HepG2 (cell line): ENCODE measurements around the gene CCNT2. TPM values are rescaled to one million over a fixed set of nuclear protein-coding genes. Genes with fewer than 3 reads are reported as not detected.

Experiments used
- ATAC-seq: fragments of 200-7000 bp; cut with Tn5 transposase; 3 replicates; pipeline ENCODE4 v1.9.1; 2020; ENCODE audit warnings: mild to moderate bottlenecking, moderate library complexity
- BruUV-seq: library from RNA; stranded (reverse); fragments of 400-500 nt; replicated peaks from 2 replicates; lab custom pipeline; 2021; lab: Mats Ljungman, UMichigan
- CTCF ChIA-PET: fragments of 300-600 bp; formaldehyde crosslinking; extraction: SDS; loops from one replicate; lab custom pipeline; 2021; ENCODE audit warnings: low total read pairs, inconsistent platforms, low intra/inter-chr PET ratio; lab: Yijun Ruan, JAX
- POLR2A ChIA-PET: fragments of 350-600 bp; sonication (Branson Sonifier 250); formaldehyde crosslinking; loops from one replicate; lab custom pipeline; 2020; ENCODE audit warnings: antibody characterized with exemption, inconsistent platforms; lab: Yijun Ruan, JAX
- DNase-seq: peaks from one replicate; pipeline ENCODE4 v3.0.0-alpha.2; 2015; ENCODE audit warnings: low spot score
- FAIRE-seq: peaks from 3 replicates; lab custom pipeline; 2011; peaks lifted over from hg19 to GRCh38; lab: Jason Lieb, UNC
- H2AFZ ChIP-seq: one replicate; pipeline ENCODE4 v1.6.1; 2011; ENCODE audit warnings: low read length, inconsistent platforms
- H3K27ac ChIP-seq: fragments of 300-600 bp; 3 replicates; pipeline ENCODE4 v1.8.0; 2011; ENCODE audit warnings: mixed run types, mild to moderate bottlenecking, mixed read lengths, low read length, inconsistent platforms; ENCODE audit not compliant: insufficient read depth; ENCODE audit errors: extremely low read length
- H3K27me3 ChIP-seq, 2 experiments: fragments of 200-600 bp in 1 of 2; 2 replicates in 1 of 2; 3 replicates in 1 of 2; pipeline versions ENCODE4 v1.6.0 to v1.8.0; 2011; ENCODE audit warnings: low read length in 2 of 2, mild to moderate bottlenecking in 2 of 2, moderate library complexity in 2 of 2, inconsistent platforms in 1 of 2; ENCODE audit not compliant: insufficient read depth in 2 of 2, control insufficient read depth in 1 of 2
- H3K36me3 ChIP-seq, 2 experiments: fragments of 200-600 bp in 1 of 2; replicated peaks in 1 of 2; 2 replicates in 1 of 2; 3 replicates in 1 of 2; pipeline versions ENCODE4 v1.5.1 to v1.8.0; 2011; ENCODE audit warnings: low read length in 2 of 2, inconsistent platforms in 1 of 2; ENCODE audit not compliant: insufficient read depth in 2 of 2, control insufficient read depth in 1 of 2
- H3K4me1 ChIP-seq: 2 replicates; pipeline ENCODE4 v1.5.1; 2012; ENCODE audit warnings: low read length, inconsistent platforms; ENCODE audit not compliant: insufficient read depth
- H3K4me2 ChIP-seq: 2 replicates; pipeline ENCODE4 v1.6.0; 2011; ENCODE audit warnings: low read depth, low read length, inconsistent platforms
- H3K4me3 ChIP-seq, 3 experiments: fragments of 200-600 bp in 1 of 3; sonication (generic), shearing (Covaris generic) in 1 of 3; replicated peaks in 1 of 3; 2 replicates each; pipeline ENCODE4 v1.5.1; 2011 to 2016; ENCODE audit warnings: low read length in 3 of 3, inconsistent platforms in 2 of 3, low read depth in 2 of 3, mild to moderate bottlenecking in 2 of 3, control low read depth in 1 of 3, mixed read lengths in 1 of 3; ENCODE audit not compliant: insufficient read depth in 1 of 3
- H3K79me2 ChIP-seq: one replicate; pipeline ENCODE4 v1.6.1; 2011; ENCODE audit warnings: low read length, inconsistent platforms; ENCODE audit not compliant: insufficient read depth
- H3K9ac ChIP-seq: 2 replicates; pipeline ENCODE4 v1.6.0; 2011; ENCODE audit warnings: mild to moderate bottlenecking, low read depth, low read length, inconsistent platforms; ENCODE audit not compliant: insufficient read depth
- H3K9me3 ChIP-seq: 2 replicates; pipeline ENCODE4 v1.5.1; 2012; ENCODE audit warnings: mild to moderate bottlenecking, low read length
- H4K20me1 ChIP-seq: 2 replicates; pipeline ENCODE4 v1.6.0; 2011; ENCODE audit warnings: inconsistent platforms, mild to moderate bottlenecking, low read length, moderate library complexity; ENCODE audit not compliant: insufficient read depth
- FOXJ3 ChIP-seq: sonication (generic); formaldehyde crosslinking; IDR thresholded peaks from 2 replicates; pipeline ENCODE4 v1.4.0; 2020; ENCODE audit warnings: missing genetic modification reagents, mild to moderate bottlenecking, borderline replicate concordance
- HNF4G ChIP-seq, 2 experiments: sonication (generic) in 1 of 2; formaldehyde crosslinking in 1 of 2; IDR thresholded peaks; 2 replicates each; pipeline versions ENCODE4 v1.4.0 to v1.6.1; 2011 to 2020; ENCODE audit warnings: borderline replicate concordance in 2 of 2, low read depth in 2 of 2, mild to moderate bottlenecking in 2 of 2, low read length in 1 of 2, missing genetic modification reagents in 1 of 2, moderate library complexity in 1 of 2
- NR2F6 ChIP-seq, 2 experiments: IDR thresholded peaks; 2 replicates each; pipeline ENCODE4 v1.6.1; 2016; ENCODE audit warnings: antibody characterized with exemption in 1 of 2, mild to moderate bottlenecking in 1 of 2
- POGZ ChIP-seq: sonication (generic); formaldehyde crosslinking; IDR thresholded peaks from 2 replicates; pipeline ENCODE4 v1.4.0; 2020; ENCODE audit warnings: mild to moderate bottlenecking, missing genetic modification reagents
- RFX1 ChIP-seq: fragments of 450-650 bp; IDR thresholded peaks from 2 replicates; pipeline ENCODE4 v1.6.1; 2017
- SMARCC2 ChIP-seq: fragments of 450-650 bp; IDR thresholded peaks from 2 replicates; pipeline ENCODE4 v1.6.1; 2017; ENCODE audit warnings: antibody characterized with exemption, mild to moderate bottlenecking
- TP53 ChIP-seq: sonication (generic); formaldehyde crosslinking; conservative IDR thresholded peaks from 2 replicates; pipeline ENCODE4 v1.4.0; 2020; ENCODE audit warnings: missing genetic modification reagents
- ZNF260 ChIP-seq: sonication (generic); formaldehyde crosslinking; IDR thresholded peaks from 2 replicates; pipeline ENCODE4 v1.4.0; 2020; ENCODE audit warnings: missing genetic modification reagents, low read depth, mild to moderate bottlenecking, borderline replicate concordance
- WGBS: methylation state at CpG from one replicate; pipeline ENCODE4 v1.1.6; 2017; ENCODE audit warnings: low lambda C conversion rate; 5-methylcytosine and 5-hydroxymethylcytosine counted together
- in situ Hi-C: cut with HindIII; loops from 2 replicates; pipeline ENCODE4 v1.10.0; 2017; ENCODE audit warnings: low pct_unique_long_range_greater_than_20kb; ENCODE audit not compliant: extremely low pct_ligation_motif_present
- intact Hi-C: fragments of 100-400 bp; cut with micrococcal nuclease; formaldehyde crosslinking; loops from one replicate; pipeline ENCODE4 v1.10.0; 2022; ENCODE audit not compliant: unreplicated experiment
- polyA plus RNA-seq, 8 experiments: library from polyadenylated mRNA; depleted of rRNA in 3 of 8; stranded (reverse) in 7 of 8; unstranded in 1 of 8; fragments of >200 nt; fragmentation: Illumina TruSeq in 4 of 8; extraction: Trizol in 4 of 8; gene quantifications; 2 replicates each; pipeline versions ENCODE4 v1.2.1 to v1.2.3, GENCODE V29; 2011 to 2016; ENCODE audit warnings: low read depth in 4 of 8, missing spikeins in 1 of 8, mixed read lengths in 1 of 8; ENCODE audit not compliant: insufficient read depth in 1 of 8
- total RNA-seq, 5 experiments: library from RNA; depleted of rRNA; stranded (reverse); fragments of >200 nt; fragmentation: Illumina TruSeq; extraction: Trizol; gene quantifications; 2 replicates each; pipeline ENCODE4 v1.2.3, GENCODE V29; 2016; ENCODE audit warnings: low read depth in 1 of 5
- TF ChIP-seq, protein P1 (sequence below): IDR thresholded peaks from 2 replicates; pipeline ENCODE4 v1.6.1; 2016; ENCODE audit warnings: low read depth, control low read depth
- TF ChIP-seq, protein P2 (sequence below): IDR thresholded peaks from 2 replicates; pipeline ENCODE4 v1.6.1; 2016; ENCODE audit warnings: missing compliant biosample characterization, missing genetic modification reagents, borderline replicate concordance
- TF ChIP-seq, protein P3 (sequence below): IDR thresholded peaks from 2 replicates; pipeline ENCODE4 v1.6.1; 2016
- TF ChIP-seq, protein P4 (sequence below): sonication (generic); formaldehyde crosslinking; IDR thresholded peaks from 2 replicates; pipeline ENCODE4 v1.8.0; 2022; ENCODE audit warnings: missing genetic modification reagents, mild to moderate bottlenecking, inconsistent platforms, borderline replicate concordance

CCNT2 gene
- total and polyA plus RNA-seq, 2 of the 13 experiments (the other 11 are each of a cell fraction or from before 2014, with no cell fraction given): 22.1 to 34.4 TPM

DNA sequence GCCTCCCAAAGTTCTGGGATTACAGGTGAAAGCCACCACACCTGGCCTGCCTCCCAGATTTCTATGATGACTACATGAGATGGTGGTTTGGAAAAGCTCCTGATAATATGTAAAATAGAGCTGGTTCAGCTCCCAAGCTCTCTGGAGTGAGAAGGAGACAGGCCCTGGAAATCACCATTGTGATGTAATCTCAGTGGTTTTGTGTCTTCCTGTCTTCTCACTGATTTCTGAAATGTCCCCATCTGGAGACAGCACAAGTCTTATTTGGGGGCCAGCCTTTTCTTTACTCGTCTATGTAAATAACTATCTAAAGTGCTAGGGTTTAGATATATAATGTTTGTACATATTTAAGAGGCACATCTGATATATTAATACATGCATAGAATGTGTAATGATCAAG lies 64.0 kb downstream of the CCNT2 start:
- no peak overlapping the region for H3K4me3 ChIP-seq
- TF ChIP-seq POGZ: no peak
- TF ChIP-seq, protein P1, sequence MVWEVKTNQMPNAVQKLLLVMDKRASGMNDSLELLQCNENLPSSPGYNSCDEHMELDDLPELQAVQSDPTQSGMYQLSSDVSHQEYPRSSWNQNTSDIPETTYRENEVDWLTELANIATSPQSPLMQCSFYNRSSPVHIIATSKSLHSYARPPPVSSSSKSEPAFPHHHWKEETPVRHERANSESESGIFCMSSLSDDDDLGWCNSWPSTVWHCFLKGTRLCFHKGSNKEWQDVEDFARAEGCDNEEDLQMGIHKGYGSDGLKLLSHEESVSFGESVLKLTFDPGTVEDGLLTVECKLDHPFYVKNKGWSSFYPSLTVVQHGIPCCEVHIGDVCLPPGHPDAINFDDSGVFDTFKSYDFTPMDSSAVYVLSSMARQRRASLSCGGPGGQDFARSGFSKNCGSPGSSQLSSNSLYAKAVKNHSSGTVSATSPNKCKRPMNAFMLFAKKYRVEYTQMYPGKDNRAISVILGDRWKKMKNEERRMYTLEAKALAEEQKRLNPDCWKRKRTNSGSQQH (CRISPR knock-in tag): no peak
- TF ChIP-seq TP53 (CRISPR knock-in tag): no peak
- TF ChIP-seq HNF4G (IDR thresholded peaks at IDR 0.05; ENCODE audit: borderline replicate concordance, low read depth, low read length): no peak
- TF ChIP-seq HNF4G (CRISPR knock-in tag; IDR thresholded peaks at IDR 0.05; ENCODE audit: borderline replicate concordance, low read depth): no peak
- H3K27ac ChIP-seq: no peak overlapping the region
- peaks cover 1 to 4% of the 10 kb centered on the region in 2 experiments; a peak in 3 of 5 replicates for H3K27me3 ChIP-seq
- ChIA-PET CTCF (no interaction called here), POLR2A (no interaction called here)
- H3K36me3 ChIP-seq: no peaks in the 10 kb centered on the region
- FAIRE-seq: no peak
- DNase-seq: no peak
- no peaks in the 10 kb centered on the region for H3K79me2 ChIP-seq
- no peak for ATAC-seq
- H3K4me2 ChIP-seq: no peak overlapping the region
- H3K4me1 ChIP-seq: no peaks in the 10 kb centered on the region
- no peak overlapping the region for H2AFZ ChIP-seq
- H4K20me1 ChIP-seq: no peaks in the 10 kb centered on the region
- 7% methylated on average over 1 of the region's 1 CpG for WGBS
- H3K9me3 ChIP-seq: no peaks in the 10 kb centered on the region
- no TSS peak for BruUV-seq
- in situ Hi-C loops (loop anchor here (10.0 kb wide), 1 partner anchor 1402 kb away; no protein-coding TSS in a partner anchor), intact Hi-C loops (no loop called here)
- no peak overlapping the region for H3K9ac ChIP-seq

DNA sequence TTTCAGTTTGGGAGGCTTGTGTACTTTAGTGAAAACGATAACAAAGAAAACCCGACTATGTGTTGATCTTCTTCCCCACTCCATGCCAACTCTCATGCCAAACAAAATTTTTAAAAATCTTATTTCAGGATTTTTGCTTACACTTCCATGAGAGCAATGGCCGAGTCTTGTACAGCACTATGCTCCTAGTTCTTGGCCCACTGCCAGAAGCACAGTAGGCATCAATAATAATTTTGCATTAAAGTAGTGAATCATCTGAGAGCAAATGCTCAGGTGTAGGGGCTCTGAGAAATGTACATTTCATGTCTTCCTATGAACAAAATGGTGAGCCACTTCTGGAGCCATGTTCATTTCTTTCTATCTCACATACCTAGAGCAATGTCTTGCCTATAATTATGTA lies 66.4 kb downstream of the CCNT2 start:
- no peak overlapping the region for H3K4me3 ChIP-seq
- H3K36me3 ChIP-seq: no peaks in the 10 kb centered on the region
- H3K4me2 ChIP-seq: no peak overlapping the region
- ChIA-PET POLR2A (no interaction called here), CTCF (no interaction called here)
- no peaks in the 10 kb centered on the region for H4K20me1 ChIP-seq
- no peak overlapping the region for H2AFZ ChIP-seq
- ATAC-seq (no peak), DNase-seq (no peak), FAIRE-seq (no peak)
- intact Hi-C loops (no loop called here), in situ Hi-C loops (loop anchor here (10.0 kb wide), 1 partner anchor 1400 kb away; no protein-coding TSS in a partner anchor)
- no peaks in the 10 kb centered on the region for H3K79me2 ChIP-seq
- H3K9ac ChIP-seq: no peak overlapping the region
- H3K9me3 ChIP-seq: no peaks in the 10 kb centered on the region
- peaks cover 1 to 9% of the 10 kb centered on the region in 2 experiments; a peak in 2 of 5 replicates for H3K27me3 ChIP-seq
- 8% methylated on average over 3 of the region's 3 CpGs for WGBS
- BruUV-seq: no TSS peak
- no peaks in the 10 kb centered on the region for H3K4me1 ChIP-seq
- H3K27ac ChIP-seq: no peak overlapping the region
- TF ChIP-seq NR2F6 (IDR thresholded peaks at IDR 0.05) (no peak), NR2F6 (CRISPR knock-in tag; IDR thresholded peaks at IDR 0.05) (no peak), SMARCC2 (no peak), ZNF260 (CRISPR knock-in tag) (no peak), RFX1 (no peak), FOXJ3 (CRISPR knock-in tag) (no peak)
- TF ChIP-seq, protein P2, sequence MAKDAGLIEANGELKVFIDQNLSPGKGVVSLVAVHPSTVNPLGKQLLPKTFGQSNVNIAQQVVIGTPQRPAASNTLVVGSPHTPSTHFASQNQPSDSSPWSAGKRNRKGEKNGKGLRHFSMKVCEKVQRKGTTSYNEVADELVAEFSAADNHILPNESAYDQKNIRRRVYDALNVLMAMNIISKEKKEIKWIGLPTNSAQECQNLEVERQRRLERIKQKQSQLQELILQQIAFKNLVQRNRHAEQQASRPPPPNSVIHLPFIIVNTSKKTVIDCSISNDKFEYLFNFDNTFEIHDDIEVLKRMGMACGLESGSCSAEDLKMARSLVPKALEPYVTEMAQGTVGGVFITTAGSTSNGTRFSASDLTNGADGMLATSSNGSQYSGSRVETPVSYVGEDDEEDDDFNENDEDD (CRISPR knock-in tag): no peak
- TF ChIP-seq, protein P3, sequence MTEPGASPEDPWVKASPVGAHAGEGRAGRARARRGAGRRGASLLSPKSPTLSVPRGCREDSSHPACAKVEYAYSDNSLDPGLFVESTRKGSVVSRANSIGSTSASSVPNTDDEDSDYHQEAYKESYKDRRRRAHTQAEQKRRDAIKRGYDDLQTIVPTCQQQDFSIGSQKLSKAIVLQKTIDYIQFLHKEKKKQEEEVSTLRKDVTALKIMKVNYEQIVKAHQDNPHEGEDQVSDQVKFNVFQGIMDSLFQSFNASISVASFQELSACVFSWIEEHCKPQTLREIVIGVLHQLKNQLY (CRISPR knock-in tag): no peak
- TF ChIP-seq, protein P4, sequence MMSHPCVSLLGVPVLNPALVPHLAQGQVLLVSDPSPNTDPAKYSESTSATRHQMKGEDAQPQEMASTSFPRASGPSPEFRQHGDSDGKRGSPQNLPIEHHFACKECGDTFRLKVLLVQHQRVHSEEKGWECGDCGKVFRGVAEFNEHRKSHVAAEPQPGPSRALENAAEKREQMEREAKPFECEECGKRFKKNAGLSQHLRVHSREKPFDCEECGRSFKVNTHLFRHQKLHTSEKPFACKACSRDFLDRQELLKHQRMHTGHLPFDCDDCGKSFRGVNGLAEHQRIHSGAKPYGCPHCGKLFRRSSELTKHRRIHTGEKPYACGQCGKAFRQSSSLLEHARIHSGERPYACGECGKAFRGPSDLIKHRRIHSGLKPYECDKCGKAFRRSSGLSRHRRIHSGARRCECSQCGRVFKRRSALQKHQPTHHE (CRISPR knock-in tag): no peak
